Measurements from ENCODE around the gene DGCR8.
A peak's percentile ranks its signal among the peaks of the same experiment; 100 is the strongest.
"Not testable (repeated sequence)": the region's sequence is repeated elsewhere in the genome, so short reads cannot be mapped to it uniquely, and the experiment has no call there.

DGCR8 gene

DNA sequence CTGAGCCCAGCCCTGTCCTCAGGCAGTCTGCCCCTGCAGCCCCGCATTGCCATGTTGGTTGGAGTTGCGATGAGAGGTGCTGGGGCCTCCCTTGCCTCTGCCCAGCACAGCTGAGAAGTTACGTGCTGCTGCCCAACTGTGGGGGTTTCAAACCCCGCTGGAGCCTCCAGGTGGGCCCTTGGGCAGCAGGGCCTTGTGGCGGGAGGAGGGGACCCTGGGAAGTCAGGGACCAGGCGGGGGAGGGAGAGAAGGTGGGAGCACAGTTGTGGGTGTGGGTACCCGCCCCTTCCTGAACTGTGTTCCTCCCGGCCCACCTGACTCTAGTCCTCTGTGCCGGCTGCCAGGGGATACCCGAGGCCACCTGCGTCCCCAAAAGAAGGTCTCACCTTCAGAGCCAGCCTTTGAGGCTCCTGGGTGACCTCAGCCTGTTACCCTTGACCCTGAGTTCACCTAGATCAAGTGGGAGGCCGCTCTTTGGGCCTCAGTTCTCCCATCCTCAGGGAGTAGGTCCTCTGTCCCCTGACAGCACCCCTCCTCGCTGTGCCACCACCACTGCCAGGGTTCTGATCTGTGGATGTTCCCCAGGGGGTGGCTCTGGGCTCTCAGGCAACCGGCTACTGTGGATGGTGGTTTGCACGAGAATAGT is 78.5 kb downstream of the DGCR8 start:
- DNase-seq = no peak

DNA sequence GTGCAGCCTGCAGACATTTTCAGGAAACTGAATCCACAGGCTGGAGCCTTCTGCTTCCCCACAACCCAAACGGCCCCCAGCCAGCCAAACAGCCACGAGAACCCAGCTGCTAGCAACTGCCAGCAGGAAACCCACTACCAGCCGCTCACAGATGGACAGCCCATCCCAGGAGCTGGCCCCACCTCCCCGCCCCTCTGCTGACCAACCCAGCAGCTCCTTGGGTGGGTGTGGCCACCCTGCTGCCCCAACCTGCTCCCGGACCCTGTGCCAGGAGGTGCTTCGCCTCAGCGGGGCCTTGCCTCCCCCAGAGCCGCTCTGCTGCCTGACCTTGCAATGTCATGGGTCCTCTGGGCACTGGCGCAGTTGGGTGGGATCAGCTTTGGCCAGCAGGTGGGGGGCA is 79.0 kb downstream of the DGCR8 start:
- DNase-seq = peak; percentile 85 to 88

DNA sequence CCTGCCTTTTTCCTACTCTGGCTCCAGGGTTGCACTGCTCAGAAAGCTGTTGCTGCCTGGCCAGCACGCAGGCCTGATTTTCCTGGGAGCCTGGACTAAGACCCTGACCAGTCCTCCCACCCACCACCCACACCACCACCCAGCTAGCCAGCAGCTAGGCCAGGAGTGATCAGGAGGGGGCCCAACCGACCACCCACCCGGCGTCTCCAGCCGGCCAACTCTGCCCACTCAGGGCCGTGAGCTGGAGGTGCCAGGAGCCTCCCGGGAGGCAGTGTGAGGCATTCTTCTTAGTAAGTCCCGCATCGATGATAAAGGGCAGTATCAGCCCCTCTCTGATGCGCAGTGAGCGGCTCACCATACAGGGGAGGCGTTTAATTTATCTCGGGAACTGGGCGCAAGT is 79.5 kb downstream of the DGCR8 start:
- DNase-seq = not testable (repeated sequence)

DNA sequence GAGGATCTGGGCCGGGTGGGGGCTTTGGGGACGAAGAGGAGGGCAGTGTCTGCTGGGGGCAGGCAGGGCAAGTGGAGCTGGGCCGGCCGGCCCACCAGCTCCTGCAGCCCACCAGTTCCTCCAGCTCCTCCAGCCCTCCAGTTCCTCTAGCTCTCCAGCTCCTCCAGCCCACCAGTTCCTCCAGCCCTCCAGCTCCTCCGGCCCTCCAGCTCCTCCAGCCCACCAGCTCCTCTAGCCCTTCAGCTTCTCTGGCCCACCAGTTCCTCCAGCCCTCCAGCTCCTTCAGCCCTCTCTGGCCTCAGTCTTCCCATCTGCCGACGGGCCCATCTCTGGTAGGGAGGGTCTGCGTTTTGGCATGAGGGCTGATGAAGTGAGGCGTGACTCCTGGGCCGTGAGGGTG is 80.0 kb downstream of the DGCR8 start:
- DNase-seq = no peak
